HG03064 (cell line): Measurements from ENCODE around the gene EPS15.

Experiments used
- ATAC-seq: cut with Tn5 transposase; IDR thresholded peaks from one replicate; pipeline ENCODE4 v1.9.1; 2021; ENCODE audit warnings: low read depth; ENCODE audit not compliant: unreplicated experiment

EPS15 gene

DNA sequence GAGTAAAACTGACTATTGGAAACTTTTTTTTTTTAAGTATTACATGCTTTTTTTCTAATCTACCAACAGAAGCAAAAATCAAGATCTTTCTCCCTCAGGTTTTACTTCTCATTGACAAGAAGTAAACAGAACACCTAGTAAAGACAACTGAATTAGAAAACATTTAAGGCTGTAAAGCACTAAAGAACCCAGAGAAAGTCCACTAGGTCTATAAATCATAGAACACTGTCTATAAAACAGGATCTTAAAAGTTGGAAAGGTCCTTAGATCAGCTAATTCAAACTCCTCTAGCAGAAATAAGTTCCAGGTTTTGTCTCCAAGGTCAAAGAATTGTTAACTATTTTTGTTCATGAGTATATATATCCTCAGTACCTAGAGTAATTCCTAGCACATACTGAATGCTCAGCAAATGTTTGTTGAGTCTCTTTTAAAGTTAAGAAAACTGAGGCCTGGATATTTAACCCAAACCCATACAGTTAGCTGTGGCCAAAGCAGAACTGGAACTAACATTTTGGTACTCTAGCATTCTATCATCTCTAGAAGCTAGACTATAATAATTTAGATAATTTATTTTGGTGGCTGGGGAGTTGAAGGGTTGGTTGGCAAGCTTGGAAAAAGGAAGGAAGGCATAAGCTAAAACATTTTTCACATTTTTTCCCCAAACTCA lies 3.0 kb downstream of the EPS15 start:
- ATAC-seq, result no peak

- no peak for ATAC-seq
These were observed 3.6 kb downstream of the EPS15 start for GRCh38 chr1:51515312-51515960.

DNA sequence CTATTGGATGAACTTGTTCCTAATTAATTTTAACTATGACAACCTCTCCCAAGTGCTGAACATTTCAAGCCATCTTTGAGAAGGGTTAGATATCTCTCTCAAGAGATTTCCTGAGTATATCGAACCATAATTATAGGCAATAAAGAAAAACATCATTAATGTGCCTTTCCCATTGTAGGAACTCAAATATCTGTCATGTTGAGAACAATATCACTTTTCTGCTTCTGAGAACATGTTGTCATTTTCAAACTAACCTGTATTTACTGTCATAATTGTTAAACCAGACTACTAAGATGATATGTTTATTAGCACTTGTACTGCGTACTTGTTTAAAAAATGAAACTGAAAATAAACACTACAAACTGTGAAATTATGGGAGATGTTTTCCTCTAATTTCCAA lies 4.3 kb downstream of the EPS15 start:
- no peak for ATAC-seq

DNA sequence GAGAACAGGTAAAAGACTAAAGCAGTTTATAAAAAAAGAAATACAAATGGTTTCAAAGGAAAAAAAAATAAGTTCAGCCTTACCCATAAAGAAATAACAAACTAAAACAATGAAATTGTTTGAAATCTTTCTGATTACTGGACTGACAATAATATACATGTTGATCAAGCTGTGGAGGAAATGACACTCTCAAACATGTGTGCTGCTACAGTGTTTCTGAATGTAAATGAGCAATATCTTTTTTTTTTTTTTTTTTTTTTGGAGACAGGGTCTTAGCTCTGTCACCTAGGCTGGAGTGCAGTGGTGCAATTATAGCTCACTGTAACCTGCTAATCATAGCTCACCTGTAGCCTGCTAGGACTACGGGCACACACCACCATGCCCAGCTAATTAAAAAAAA lies 6.5 kb downstream of the EPS15 start:
- ATAC-seq, result no peak

GRCh38 chr1:51512120-51512519 lies 6.9 kb downstream of the EPS15 start:
- no peak for ATAC-seq

DNA sequence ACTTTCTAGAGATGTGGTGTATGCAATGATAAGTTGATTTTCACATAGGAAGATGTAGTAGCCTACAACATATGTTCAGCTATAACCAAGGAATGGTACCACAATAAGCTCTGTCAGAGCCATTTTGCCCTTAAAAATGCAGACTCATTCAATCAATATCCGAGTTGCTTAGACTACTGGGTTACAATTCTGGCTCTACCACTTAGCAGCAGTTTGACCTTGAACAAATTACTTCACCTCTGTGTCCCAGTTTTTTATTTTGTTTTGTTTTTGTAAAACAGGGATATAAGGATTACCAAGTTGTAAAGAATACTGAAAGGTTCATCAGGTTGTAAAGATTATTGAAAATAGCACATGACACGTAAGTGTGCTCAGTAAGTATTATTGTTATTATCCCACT lies 9.3 kb downstream of the EPS15 start:
- no peak for ATAC-seq

DNA sequence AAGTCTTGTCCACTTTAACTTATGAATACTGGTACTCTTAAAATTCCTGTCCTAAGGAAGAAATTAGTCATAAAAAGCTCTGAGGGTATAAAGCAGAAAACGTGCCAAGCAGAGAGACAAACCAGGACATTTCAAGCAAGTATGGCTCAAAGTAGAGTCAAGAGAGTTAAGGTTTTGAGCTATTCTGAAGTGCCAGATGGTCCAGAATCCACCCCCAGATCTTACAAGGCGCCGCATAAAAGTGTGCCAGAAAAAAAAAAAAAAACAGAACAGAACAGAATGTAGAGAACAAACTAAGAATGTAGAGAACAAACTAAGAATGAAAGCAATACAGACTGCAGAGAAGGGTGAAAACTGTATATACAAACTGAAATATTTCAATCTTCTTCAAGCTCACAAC lies 12.5 kb downstream of the EPS15 start:
- no peak for ATAC-seq

- no peak for ATAC-seq
These were observed 14.1 kb downstream of the EPS15 start for GRCh38 chr1:51504806-51505525.

DNA sequence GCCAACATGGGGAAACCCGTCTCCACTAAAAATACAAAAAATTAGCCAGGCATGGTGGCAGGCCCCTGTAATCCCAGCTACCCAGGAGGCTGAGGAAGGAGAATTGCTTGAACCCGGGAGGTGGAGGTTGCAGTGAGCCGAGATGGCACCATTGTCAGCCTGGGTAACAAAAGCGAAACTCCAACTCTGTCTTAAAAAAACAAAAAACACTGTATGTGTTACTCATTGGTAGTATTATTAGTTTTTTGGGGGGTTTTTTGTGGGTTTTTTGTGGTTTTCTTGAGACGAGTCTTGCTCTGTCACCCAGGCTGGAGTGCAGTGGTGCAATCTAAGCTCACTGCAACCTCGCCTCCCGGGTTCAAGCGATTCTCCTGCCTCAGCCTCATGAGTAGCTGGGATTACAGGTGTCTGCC lies 17.8 kb downstream of the EPS15 start:
- ATAC-seq, result peak; percentile 63

DNA sequence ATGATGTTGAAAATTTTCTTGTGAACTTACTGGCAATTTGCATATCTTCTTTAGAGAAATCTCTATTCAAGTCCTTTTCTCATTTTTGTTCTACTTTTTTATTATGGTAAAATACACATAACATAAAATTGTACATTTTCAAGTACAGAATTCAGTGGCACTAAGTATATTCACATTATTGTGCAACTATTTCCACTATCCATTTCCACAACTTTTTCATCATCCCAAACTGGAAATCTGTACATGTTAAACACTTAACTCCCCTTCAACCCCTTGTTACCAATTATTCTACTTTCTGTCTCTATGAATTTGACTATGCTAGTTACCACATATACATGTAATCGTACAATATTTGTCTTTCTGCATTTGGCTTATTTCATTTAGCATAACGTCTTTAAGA lies 19.4 kb downstream of the EPS15 start:
- ATAC-seq, result no peak

DNA sequence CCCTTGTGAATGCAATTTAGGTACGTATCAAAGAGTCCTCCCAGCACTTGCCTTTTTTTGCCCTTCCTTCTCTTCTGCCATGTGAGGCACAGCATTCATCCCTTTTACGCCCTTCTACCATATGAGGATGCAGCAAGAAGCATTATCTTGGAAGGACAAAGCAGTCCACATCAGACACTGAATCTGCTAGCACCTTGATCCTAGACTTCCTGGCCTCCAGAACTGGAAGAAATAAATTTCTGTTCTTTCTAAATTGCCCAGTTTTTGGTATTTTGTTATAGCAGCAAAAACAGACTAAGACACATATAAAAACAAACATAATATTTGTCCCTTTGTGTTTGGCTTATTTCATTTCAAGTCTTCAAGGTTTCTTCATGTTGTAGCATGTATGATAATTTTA lies 20.1 kb downstream of the EPS15 start:
- ATAC-seq, result no peak

DNA sequence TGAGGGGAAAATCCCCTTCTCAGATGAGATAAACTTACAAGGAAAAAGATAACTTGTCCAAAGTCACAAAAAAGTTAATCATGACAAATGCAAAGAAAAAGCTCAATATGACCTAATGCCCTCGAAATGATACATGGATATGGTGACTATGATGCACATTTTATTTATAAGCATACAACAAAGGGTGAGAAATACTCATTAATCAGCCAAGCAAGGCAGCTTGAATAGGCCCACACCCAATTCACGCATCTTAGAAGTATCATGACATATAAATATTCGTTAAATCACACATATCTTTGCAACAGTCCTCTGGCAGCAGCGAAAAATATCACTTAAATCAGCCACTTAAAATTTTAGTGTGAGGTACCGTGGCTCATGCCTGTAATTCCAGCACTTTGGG lies 21.7 kb downstream of the EPS15 start:
- ATAC-seq, result no peak

DNA sequence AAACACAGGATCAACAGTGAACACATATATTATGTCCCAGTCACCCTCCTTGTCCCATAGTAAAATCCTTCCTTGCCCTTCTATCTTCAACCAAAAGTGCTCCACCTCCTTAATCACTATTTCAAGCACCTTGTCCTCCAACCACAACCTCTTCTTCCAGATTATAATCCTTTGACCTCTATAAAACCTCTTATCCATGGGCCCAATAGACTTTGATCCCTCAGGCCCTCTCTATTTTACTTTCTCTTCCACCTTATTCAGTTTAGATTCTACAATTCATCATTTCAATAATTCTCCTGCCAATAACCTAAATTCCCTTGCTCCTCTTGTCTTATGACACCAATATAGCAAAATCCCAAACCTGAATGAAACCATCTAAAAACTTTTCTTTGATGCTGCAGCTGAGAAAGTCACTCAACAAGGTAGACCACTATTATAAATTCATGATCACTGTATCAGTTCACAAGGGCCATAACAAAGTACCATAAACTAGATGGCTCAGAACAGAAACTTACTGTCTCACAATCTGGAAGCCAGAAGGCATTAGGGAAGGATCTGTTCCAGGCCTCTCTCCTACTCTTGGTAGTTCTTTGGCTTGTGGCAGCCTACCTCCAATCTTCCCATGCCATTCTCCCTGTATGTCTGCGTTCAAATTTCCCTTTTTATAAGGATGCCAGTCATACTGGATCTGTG lies 24.8 kb downstream of the EPS15 start:
- ATAC-seq, result no peak

- ATAC-seq, result no peak
These were observed 27.7 kb downstream of the EPS15 start for GRCh38 chr1:51491166-51491981.

- ATAC-seq, result no peak
These were observed 29.6 kb downstream of the EPS15 start for GRCh38 chr1:51489472-51489871.

DNA sequence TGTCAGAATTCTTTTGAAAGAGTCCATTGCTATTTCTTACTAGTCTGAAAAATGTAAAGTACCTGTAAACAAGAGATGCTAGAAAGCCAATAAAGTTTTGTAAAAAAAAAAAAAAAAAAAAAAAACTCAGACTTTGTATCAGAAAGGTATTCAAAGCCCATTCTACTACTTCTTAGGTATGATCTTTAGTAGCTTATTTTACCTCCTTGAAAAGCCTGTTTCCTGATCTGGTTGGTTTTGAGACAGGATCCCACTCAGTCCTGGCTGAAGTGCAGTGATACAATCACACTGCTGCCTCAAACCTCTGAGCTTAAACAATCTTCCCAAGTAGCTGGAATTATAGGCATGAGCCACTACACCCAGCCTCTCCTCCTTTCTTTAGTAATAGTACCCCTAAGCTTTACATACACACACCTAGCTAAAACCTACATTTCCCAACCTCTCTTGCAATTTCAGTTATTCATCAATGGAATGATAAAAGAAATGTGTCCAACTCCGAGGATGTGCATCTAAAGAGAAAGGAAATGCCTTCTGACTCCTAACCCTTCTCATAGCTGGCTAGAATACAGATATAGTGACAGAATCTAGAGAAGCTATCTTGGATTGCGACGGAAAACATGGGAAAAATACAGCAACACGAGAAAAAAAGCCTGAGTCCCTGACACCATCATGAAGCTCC lies 30.6 kb downstream of the EPS15 start:
- ATAC-seq, result no peak

- no peak for ATAC-seq
These were observed 31.4 kb downstream of the EPS15 start for GRCh38 chr1:51487628-51488027.

DNA sequence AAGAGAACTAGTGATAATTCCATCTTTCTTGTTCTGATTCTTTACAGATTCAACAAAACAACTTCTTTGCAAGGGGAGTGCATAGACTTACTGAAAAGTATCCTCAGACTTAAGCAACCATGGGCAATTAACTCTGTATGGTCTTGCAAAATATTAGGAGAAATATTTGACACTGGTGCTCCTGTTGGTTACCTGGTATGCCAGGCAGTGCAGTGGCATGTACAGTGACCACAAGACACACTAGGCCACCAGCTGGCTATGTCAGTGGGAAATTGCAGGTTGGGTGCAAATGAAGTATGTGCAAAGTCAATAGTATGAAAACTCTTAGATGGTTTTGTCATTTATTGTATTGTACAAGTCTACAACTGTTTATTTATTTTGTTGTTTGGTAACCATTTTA lies 34.5 kb downstream of the EPS15 start:
- ATAC-seq, result no peak

- ATAC-seq, result no peak
These were observed 36.2 kb downstream of the EPS15 start for GRCh38 chr1:51482881-51483280.
